ENCODE results near the gene C1orf74.

- TF ChIP-seq CTCF (IDR thresholded peaks at IDR 0.05; ENCODE audit: low read depth, low read length): no peak
- TF ChIP-seq EZH2phosphoT487 (IDR thresholded peaks at IDR 0.05; ENCODE audit: low read depth): no peak
These were observed 26.0 kb downstream of the C1orf74 start for GRCh38 chr1:209758400-209758799.
